Glutamatergic neuron (in vitro differentiated cells): ENCODE data around the gene KCNK5. TPM values are rescaled to one million over a fixed set of nuclear protein-coding genes. Genes with fewer than 3 reads are reported as not detected.

ENCODE experiments used
- DNase-seq: peaks from one replicate; pipeline ENCODE4 v3.0.0; 2022
- H3K27ac Mint-ChIP-seq: one replicate; pipeline ENCODE4 v1.8.0; 2020; ENCODE audit warnings: mild to moderate bottlenecking, mixed read lengths, inconsistent platforms; ENCODE audit not compliant: unreplicated experiment
- H3K27me3 Mint-ChIP-seq: one replicate; pipeline ENCODE4 v1.8.0; 2020; ENCODE audit warnings: mild to moderate bottlenecking, moderate library complexity, mixed read lengths, inconsistent platforms; ENCODE audit not compliant: unreplicated experiment
- H3K36me3 Mint-ChIP-seq: one replicate; pipeline ENCODE4 v1.8.0; 2020; ENCODE audit warnings: mild to moderate bottlenecking, mixed read lengths, inconsistent platforms; ENCODE audit not compliant: unreplicated experiment
- H3K4me1 Mint-ChIP-seq: one replicate; pipeline ENCODE4 v1.8.0; 2020; ENCODE audit warnings: mild to moderate bottlenecking, low read depth, mixed read lengths, inconsistent platforms; ENCODE audit not compliant: unreplicated experiment
- H3K4me3 Mint-ChIP-seq: one replicate; pipeline ENCODE4 v1.8.0; 2020; ENCODE audit warnings: mild to moderate bottlenecking, mixed read lengths, inconsistent platforms; ENCODE audit not compliant: unreplicated experiment
- H3K9me3 Mint-ChIP-seq: one replicate; pipeline ENCODE4 v1.8.0; 2020; ENCODE audit warnings: mild to moderate bottlenecking, moderate library complexity, mixed read lengths, inconsistent platforms; ENCODE audit not compliant: unreplicated experiment
- total RNA-seq: library from RNA; stranded (reverse); fragmentation: NEBNext Ultra II Directional; extraction: Animal tissue kit (Norgen Biotek cat#: 25700); gene quantifications from one replicate; pipeline ENCODE4 v1.2.1, GENCODE V29; 2021; ENCODE audit not compliant: unreplicated experiment
- TF ChIP-seq, protein P1 (sequence below): fragments of 200-600 bp; sonication (generic); IDR thresholded peaks from one replicate; pipeline ENCODE4 v1.5.0; 2021; ENCODE audit not compliant: partially characterized antibody, unreplicated experiment

Gene KCNK5
- total RNA-seq, 1 donor from 2014 or later, result 0.71 TPM

DNA sequence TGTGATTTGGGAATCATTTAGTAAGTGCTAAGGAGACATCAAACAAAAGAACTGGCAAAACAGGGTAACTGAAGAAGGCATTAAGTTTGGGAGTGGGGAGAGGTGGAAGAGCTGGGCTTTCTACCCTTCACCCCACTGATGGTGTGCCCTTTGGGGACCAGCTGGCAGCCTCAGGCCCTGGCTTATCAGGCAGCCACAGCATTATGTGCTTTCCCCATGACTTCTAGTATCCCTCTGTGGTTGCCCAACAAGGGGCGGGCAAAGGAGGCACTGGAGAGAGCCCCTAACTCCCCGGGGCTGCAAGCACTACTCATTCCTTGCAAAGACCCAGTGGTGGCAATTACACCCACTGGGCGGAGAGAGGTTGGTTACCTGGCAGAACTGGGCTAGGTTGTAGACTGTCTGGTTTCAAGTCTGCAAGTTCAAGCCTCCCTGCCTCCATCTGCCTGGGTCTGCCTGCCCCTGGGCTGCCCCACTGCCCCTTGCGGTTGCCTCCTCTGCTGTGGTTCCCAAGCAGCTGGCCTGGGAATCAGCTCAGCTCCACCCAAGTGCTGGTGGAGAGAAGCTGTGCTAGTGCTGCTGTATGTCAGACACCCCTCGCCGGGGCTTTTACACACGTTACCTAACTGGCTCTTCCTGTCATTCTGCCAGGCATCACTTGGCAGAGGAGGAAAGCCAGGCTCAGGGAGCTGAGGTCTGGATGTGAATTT, 29.9 kb downstream of the KCNK5 start:
- DNase-seq, result no peak
- Mint-ChIP-seq H3K9me3 (peaks cover 2% of the 10 kb centered on the region), H3K27me3 (peaks cover under 1% of the 10 kb centered on the region), H3K27ac (no peak overlapping the region), H3K4me1 (peaks cover 2% of the 10 kb centered on the region), H3K4me3 (no peak overlapping the region), H3K36me3 (peaks cover 4% of the 10 kb centered on the region)
- TF ChIP-seq, protein P1, sequence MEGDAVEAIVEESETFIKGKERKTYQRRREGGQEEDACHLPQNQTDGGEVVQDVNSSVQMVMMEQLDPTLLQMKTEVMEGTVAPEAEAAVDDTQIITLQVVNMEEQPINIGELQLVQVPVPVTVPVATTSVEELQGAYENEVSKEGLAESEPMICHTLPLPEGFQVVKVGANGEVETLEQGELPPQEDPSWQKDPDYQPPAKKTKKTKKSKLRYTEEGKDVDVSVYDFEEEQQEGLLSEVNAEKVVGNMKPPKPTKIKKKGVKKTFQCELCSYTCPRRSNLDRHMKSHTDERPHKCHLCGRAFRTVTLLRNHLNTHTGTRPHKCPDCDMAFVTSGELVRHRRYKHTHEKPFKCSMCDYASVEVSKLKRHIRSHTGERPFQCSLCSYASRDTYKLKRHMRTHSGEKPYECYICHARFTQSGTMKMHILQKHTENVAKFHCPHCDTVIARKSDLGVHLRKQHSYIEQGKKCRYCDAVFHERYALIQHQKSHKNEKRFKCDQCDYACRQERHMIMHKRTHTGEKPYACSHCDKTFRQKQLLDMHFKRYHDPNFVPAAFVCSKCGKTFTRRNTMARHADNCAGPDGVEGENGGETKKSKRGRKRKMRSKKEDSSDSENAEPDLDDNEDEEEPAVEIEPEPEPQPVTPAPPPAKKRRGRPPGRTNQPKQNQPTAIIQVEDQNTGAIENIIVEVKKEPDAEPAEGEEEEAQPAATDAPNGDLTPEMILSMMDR, result no peak

DNA sequence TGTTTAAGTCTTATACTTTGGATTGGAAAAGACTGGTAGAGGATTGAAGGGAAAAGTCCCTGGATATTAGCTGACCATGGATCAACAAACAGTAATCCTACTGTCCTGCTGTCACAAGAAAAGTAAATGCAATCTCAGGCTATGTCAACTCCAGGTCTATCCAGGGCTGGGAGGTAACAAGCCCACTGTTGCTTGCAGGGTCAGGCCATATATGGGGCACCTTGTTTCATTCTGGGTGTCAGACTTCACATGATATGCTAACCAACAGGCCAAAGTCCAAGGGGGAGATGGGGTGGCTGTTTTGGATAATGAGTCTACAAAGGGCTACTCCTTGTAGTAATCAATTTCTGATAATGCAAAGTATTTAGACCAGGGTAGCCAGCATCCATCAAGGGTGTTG, 30.7 kb downstream of the KCNK5 start:
- H3K4me3 Mint-ChIP-seq, result no peak overlapping the region
- no peak overlapping the region for H3K27ac Mint-ChIP-seq
- peaks cover 4% of the 10 kb centered on the region for H3K36me3 Mint-ChIP-seq
- H3K9me3 Mint-ChIP-seq, result peaks cover 2% of the 10 kb centered on the region
- no peaks in the 10 kb centered on the region for H3K27me3 Mint-ChIP-seq
- TF ChIP-seq, protein P1, result no peak
- no peaks in the 10 kb centered on the region for H3K4me1 Mint-ChIP-seq
- DNase-seq, result no peak

DNA sequence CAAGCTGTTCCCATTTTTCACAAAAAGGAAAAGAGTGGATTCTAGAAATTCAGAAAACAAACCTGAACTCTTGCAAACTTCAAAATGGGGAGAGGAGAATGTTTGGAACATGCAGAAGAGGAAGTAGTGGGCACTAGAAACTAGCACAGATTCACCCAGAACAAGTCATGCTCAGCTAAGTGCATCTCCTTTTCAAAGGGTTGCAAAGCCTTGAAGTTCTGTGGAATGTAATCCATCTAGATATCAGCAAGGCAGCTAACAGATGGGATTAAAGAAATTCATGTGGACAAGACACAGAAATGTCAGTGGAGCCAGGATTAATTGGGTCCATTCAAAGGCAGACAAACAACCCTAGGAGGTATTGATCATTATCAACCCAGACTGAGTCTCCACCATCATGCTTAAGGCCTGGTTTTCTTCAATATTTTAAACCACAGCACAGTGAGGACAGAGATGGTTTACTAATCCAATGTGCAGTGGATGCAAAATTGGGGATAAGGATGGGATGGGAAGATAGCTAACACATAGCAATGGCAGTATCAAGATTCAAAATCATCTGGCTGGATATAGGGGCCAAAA, 31.3 kb downstream of the KCNK5 start:
- no peaks in the 10 kb centered on the region for H3K27me3 Mint-ChIP-seq
- peaks cover 2% of the 10 kb centered on the region for H3K9me3 Mint-ChIP-seq
- H3K4me3 Mint-ChIP-seq, result no peak overlapping the region
- no peaks in the 10 kb centered on the region for H3K4me1 Mint-ChIP-seq
- TF ChIP-seq, protein P1, result no peak
- H3K36me3 Mint-ChIP-seq, result peaks cover 4% of the 10 kb centered on the region
- DNase-seq, result no peak
- H3K27ac Mint-ChIP-seq, result no peak overlapping the region

DNA sequence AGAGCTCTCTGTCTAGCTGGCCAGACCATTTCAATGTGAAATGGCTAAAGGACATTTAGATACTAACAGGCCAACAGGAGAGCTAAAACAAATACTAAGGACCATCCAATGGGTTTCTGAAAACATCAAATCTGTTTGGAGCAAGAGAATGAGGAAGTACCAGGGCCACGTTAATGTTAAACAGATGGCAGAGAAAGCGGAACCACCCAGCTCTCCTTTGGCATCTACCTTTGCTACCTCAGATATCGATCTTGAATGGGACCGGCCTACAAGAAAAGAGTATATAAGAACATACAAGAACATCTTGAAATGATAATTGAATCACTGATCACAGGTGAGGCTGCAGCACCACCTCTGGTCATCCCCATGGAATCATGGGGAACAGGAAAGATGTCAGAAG, 31.8 kb downstream of the KCNK5 start:
- TF ChIP-seq, protein P1, result no peak
- Mint-ChIP-seq H3K36me3 (peaks cover 4% of the 10 kb centered on the region), H3K27me3 (no peaks in the 10 kb centered on the region), H3K9me3 (peaks cover 2% of the 10 kb centered on the region), H3K4me3 (no peak overlapping the region), H3K4me1 (no peaks in the 10 kb centered on the region), H3K27ac (no peak overlapping the region)
- DNase-seq, result no peak

DNA sequence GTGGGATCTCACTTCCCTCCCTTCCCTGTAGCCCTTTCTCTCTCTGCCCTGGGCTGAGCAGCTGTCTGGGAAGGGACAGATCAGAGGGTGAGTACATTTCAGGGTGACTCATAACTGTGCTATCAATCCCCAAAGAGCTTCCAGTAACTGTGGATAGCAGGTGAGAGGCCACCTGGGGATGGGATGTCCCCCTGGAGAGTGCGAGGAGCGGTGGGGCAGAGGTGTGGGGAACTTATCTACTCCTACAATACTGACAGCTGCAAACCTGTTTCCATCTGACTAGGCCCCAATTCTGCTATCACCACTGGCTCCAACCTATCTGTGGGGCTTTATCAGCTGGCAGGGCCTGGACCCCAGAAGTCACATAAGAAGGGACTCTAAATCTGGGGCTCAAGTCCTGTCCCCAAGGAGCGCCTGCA, 32.6 kb downstream of the KCNK5 start:
- H3K27ac Mint-ChIP-seq, result no peak overlapping the region
- TF ChIP-seq, protein P1, result no peak
- H3K4me3 Mint-ChIP-seq, result no peak overlapping the region
- no peak for DNase-seq
- peaks cover 2% of the 10 kb centered on the region for H3K9me3 Mint-ChIP-seq
- peaks cover 4% of the 10 kb centered on the region for H3K36me3 Mint-ChIP-seq
- no peaks in the 10 kb centered on the region for H3K4me1 Mint-ChIP-seq
- no peaks in the 10 kb centered on the region for H3K27me3 Mint-ChIP-seq
